BE2C (cell line): ENCODE results near the gene PLA2G6.
"Not testable (repeated sequence)": the region's sequence is repeated elsewhere in the genome, so short reads cannot be mapped to it uniquely, and the experiment has no call there.

ENCODE experiments used
- DNase-seq: peaks from one replicate; pipeline ENCODE4 v3.0.0-alpha.2; 2020
- H3K27me3 ChIP-seq: fragments of 250-450 bp; sonication (Bioruptor Pico); 2 replicates; pipeline ENCODE4 v1.5.1; 2020; ENCODE audit warnings: mild to moderate bottlenecking
- H3K36me3 ChIP-seq: fragments of 250-450 bp; sonication (Bioruptor Pico); 2 replicates; pipeline ENCODE4 v1.5.1; 2020; ENCODE audit warnings: mild to moderate bottlenecking
- H3K4me1 ChIP-seq: fragments of 250-450 bp; sonication (Bioruptor Pico); 2 replicates; pipeline ENCODE4 v1.5.1; 2020
- H3K4me3 ChIP-seq: 2 replicates; pipeline ENCODE4 v1.5.1; 2011; ENCODE audit warnings: low read depth, low read length
- H3K9me3 ChIP-seq: fragments of 250-450 bp; sonication (Bioruptor Pico); 2 replicates; pipeline ENCODE4 v1.5.1; 2020
- CTCF ChIP-seq: IDR thresholded peaks from 2 replicates; pipeline ENCODE4 v1.5.1; 2012; ENCODE audit warnings: mild to moderate bottlenecking, low read depth, low read length

PLA2G6 gene

GRCh38 chr22:38190581-38190980 lies 9.0 kb upstream of the PLA2G6 start:
- Histone ChIP-seq H3K4me1 (peaks cover 6% of the 10 kb centered on the region), H3K36me3 (no peaks in the 10 kb centered on the region), H3K4me3 (no peak overlapping the region), H3K27me3 (no peaks in the 10 kb centered on the region), H3K9me3 (no peaks in the 10 kb centered on the region)
- TF ChIP-seq CTCF = no peak
- DNase-seq = no peak

GRCh38 chr22:38189104-38189503 lies 7.5 kb upstream of the PLA2G6 start:
- no peak for DNase-seq
- Histone ChIP-seq H3K4me3 (no peak overlapping the region), H3K4me1 (no peaks in the 10 kb centered on the region; the same call in 1 of the 2 replicates), H3K9me3 (no peaks in the 10 kb centered on the region), H3K36me3 (no peaks in the 10 kb centered on the region), H3K27me3 (no peaks in the 10 kb centered on the region)
- TF ChIP-seq CTCF = no peak

- no peaks in the 10 kb centered on the region for H3K27me3 ChIP-seq
- TF ChIP-seq CTCF = no peak
- no peaks in the 10 kb centered on the region for H3K9me3 ChIP-seq
- no peak for DNase-seq
- no peak overlapping the region for H3K4me3 ChIP-seq
- H3K36me3 ChIP-seq = no peaks in the 10 kb centered on the region
- no peaks in the 10 kb centered on the region for H3K4me1 ChIP-seq
These were observed 6.0 kb upstream of the PLA2G6 start for GRCh38 chr22:38187413-38188212.

- no peak overlapping the region for H3K4me3 ChIP-seq
- H3K4me1 ChIP-seq = no peaks in the 10 kb centered on the region
- H3K9me3 ChIP-seq = no peaks in the 10 kb centered on the region
- no peak for DNase-seq
- no peak for TF ChIP-seq CTCF
- H3K36me3 ChIP-seq = no peaks in the 10 kb centered on the region
- no peaks in the 10 kb centered on the region for H3K27me3 ChIP-seq
These were observed 4.8 kb upstream of the PLA2G6 start for GRCh38 chr22:38186429-38186828.

- DNase-seq = no peak
- no peak for TF ChIP-seq CTCF
These were observed 3.2 kb upstream of the PLA2G6 start for GRCh38 chr22:38184788-38185187.

GRCh38 chr22:38180841-38181452 lies 683 bp downstream of the PLA2G6 start:
- peaks cover 5% of the 10 kb centered on the region; the same call in 1 of the 2 replicates for H3K4me1 ChIP-seq
- peak overlapping the region; percentile 75 for H3K4me3 ChIP-seq
- TF ChIP-seq CTCF = no peak
- no peak for DNase-seq
- no peaks in the 10 kb centered on the region for H3K27me3 ChIP-seq
- no peaks in the 10 kb centered on the region for H3K36me3 ChIP-seq
- no peaks in the 10 kb centered on the region for H3K9me3 ChIP-seq

More at GRCh38 chr22:38184788-38185187, 3.2 kb upstream of the PLA2G6 start:
- Histone ChIP-seq H3K4me1 (peaks cover 5% of the 10 kb centered on the region; the same call in 1 of the 2 replicates), H3K4me3 (no peak overlapping the region), H3K36me3 (no peaks in the 10 kb centered on the region), H3K27me3 (no peaks in the 10 kb centered on the region), H3K9me3 (no peaks in the 10 kb centered on the region)

- DNase-seq, H3K9me3 ChIP-seq, H3K4me3 ChIP-seq, H3K36me3 ChIP-seq, H3K4me1 ChIP-seq, H3K27me3 ChIP-seq: not testable (repeated sequence)
These were observed 3.1 kb downstream of the PLA2G6 start for GRCh38 chr22:38178605-38178937.
